HepG2 (cell line): ENCODE results near the gene NDC80. TPM values are rescaled to one million over a fixed set of nuclear protein-coding genes. Genes with fewer than 3 reads are reported as not detected.

Experiments
- ATAC-seq: fragments of 200-7000 bp; cut with Tn5 transposase; 3 replicates; pipeline ENCODE4 v1.9.1; 2020; ENCODE audit warnings: mild to moderate bottlenecking, moderate library complexity
- BruUV-seq: library from RNA; stranded (reverse); fragments of 400-500 nt; replicated peaks from 2 replicates; lab custom pipeline; 2021; lab: Mats Ljungman, UMichigan
- CTCF ChIA-PET: fragments of 300-600 bp; formaldehyde crosslinking; extraction: SDS; loops from one replicate; lab custom pipeline; 2021; ENCODE audit warnings: low total read pairs, inconsistent platforms, low intra/inter-chr PET ratio; lab: Yijun Ruan, JAX
- POLR2A ChIA-PET: fragments of 350-600 bp; sonication (Branson Sonifier 250); formaldehyde crosslinking; loops from one replicate; lab custom pipeline; 2020; ENCODE audit warnings: antibody characterized with exemption, inconsistent platforms; lab: Yijun Ruan, JAX
- DNase-seq: peaks from one replicate; pipeline ENCODE4 v3.0.0-alpha.2; 2015; ENCODE audit warnings: low spot score
- FAIRE-seq: peaks from 3 replicates; lab custom pipeline; 2011; peaks lifted over from hg19 to GRCh38; lab: Jason Lieb, UNC
- H2AFZ ChIP-seq: one replicate; pipeline ENCODE4 v1.6.1; 2011; ENCODE audit warnings: low read length, inconsistent platforms
- H3K27ac ChIP-seq: fragments of 300-600 bp; 3 replicates; pipeline ENCODE4 v1.8.0; 2011; ENCODE audit warnings: mixed run types, mild to moderate bottlenecking, mixed read lengths, low read length, inconsistent platforms; ENCODE audit not compliant: insufficient read depth; ENCODE audit errors: extremely low read length
- H3K27me3 ChIP-seq, 2 experiments: fragments of 200-600 bp in 1 of 2; 2 replicates in 1 of 2; 3 replicates in 1 of 2; pipeline versions ENCODE4 v1.6.0 to v1.8.0; 2011; ENCODE audit warnings: low read length in 2 of 2, mild to moderate bottlenecking in 2 of 2, moderate library complexity in 2 of 2, inconsistent platforms in 1 of 2; ENCODE audit not compliant: insufficient read depth in 2 of 2, control insufficient read depth in 1 of 2
- H3K36me3 ChIP-seq, 2 experiments: fragments of 200-600 bp in 1 of 2; replicated peaks in 1 of 2; 2 replicates in 1 of 2; 3 replicates in 1 of 2; pipeline versions ENCODE4 v1.5.1 to v1.8.0; 2011; ENCODE audit warnings: low read length in 2 of 2, inconsistent platforms in 1 of 2; ENCODE audit not compliant: insufficient read depth in 2 of 2, control insufficient read depth in 1 of 2
- H3K4me1 ChIP-seq: 2 replicates; pipeline ENCODE4 v1.5.1; 2012; ENCODE audit warnings: low read length, inconsistent platforms; ENCODE audit not compliant: insufficient read depth
- H3K4me2 ChIP-seq: 2 replicates; pipeline ENCODE4 v1.6.0; 2011; ENCODE audit warnings: low read depth, low read length, inconsistent platforms
- H3K4me3 ChIP-seq, 3 experiments: fragments of 200-600 bp in 1 of 3; sonication (generic), shearing (Covaris generic) in 1 of 3; replicated peaks in 1 of 3; 2 replicates each; pipeline ENCODE4 v1.5.1; 2011 to 2016; ENCODE audit warnings: low read length in 3 of 3, inconsistent platforms in 2 of 3, low read depth in 2 of 3, mild to moderate bottlenecking in 2 of 3, control low read depth in 1 of 3, mixed read lengths in 1 of 3; ENCODE audit not compliant: insufficient read depth in 1 of 3
- H3K79me2 ChIP-seq: one replicate; pipeline ENCODE4 v1.6.1; 2011; ENCODE audit warnings: low read length, inconsistent platforms; ENCODE audit not compliant: insufficient read depth
- H3K9ac ChIP-seq: 2 replicates; pipeline ENCODE4 v1.6.0; 2011; ENCODE audit warnings: mild to moderate bottlenecking, low read depth, low read length, inconsistent platforms; ENCODE audit not compliant: insufficient read depth
- H3K9me3 ChIP-seq: 2 replicates; pipeline ENCODE4 v1.5.1; 2012; ENCODE audit warnings: mild to moderate bottlenecking, low read length
- H4K20me1 ChIP-seq: 2 replicates; pipeline ENCODE4 v1.6.0; 2011; ENCODE audit warnings: inconsistent platforms, mild to moderate bottlenecking, low read length, moderate library complexity; ENCODE audit not compliant: insufficient read depth
- ATRX ChIP-seq: sonication (generic); formaldehyde crosslinking; IDR thresholded peaks from 2 replicates; pipeline ENCODE4 v1.4.0; 2020; ENCODE audit warnings: missing genetic modification reagents, borderline replicate concordance
- CREBL2 ChIP-seq: sonication (generic); formaldehyde crosslinking; IDR thresholded peaks from 2 replicates; pipeline ENCODE4 v1.8.1; 2023; ENCODE audit warnings: missing genetic modification reagents, mild to moderate bottlenecking, borderline replicate concordance
- GMEB2 ChIP-seq: IDR thresholded peaks from 2 replicates; pipeline ENCODE4 v1.6.1; 2016; ENCODE audit warnings: missing biosample characterization, missing genetic modification reagents, low read depth
- GPN1 ChIP-seq: sonication (generic); formaldehyde crosslinking; IDR thresholded peaks from 2 replicates; pipeline ENCODE4 v1.5.1; 2020; ENCODE audit warnings: missing genetic modification reagents, borderline replicate concordance
- MAF1 ChIP-seq: sonication (generic); formaldehyde crosslinking; IDR thresholded peaks from 2 replicates; pipeline ENCODE4 v1.5.0; 2020; ENCODE audit warnings: missing genetic modification reagents, borderline replicate concordance
- POGZ ChIP-seq: sonication (generic); formaldehyde crosslinking; IDR thresholded peaks from 2 replicates; pipeline ENCODE4 v1.4.0; 2020; ENCODE audit warnings: mild to moderate bottlenecking, missing genetic modification reagents
- SMARCE1 ChIP-seq: fragments of 450-650 bp; IDR thresholded peaks from 2 replicates; pipeline ENCODE4 v1.6.1; 2017; ENCODE audit warnings: borderline replicate concordance
- SMYD3 ChIP-seq: sonication (generic); formaldehyde crosslinking; IDR thresholded peaks from 2 replicates; pipeline ENCODE4 v1.8.1; 2023; ENCODE audit warnings: mild to moderate bottlenecking, missing genetic modification reagents
- SNAPC2 ChIP-seq: sonication (generic); formaldehyde crosslinking; IDR thresholded peaks from 2 replicates; pipeline ENCODE4 v1.8.1; 2022; ENCODE audit warnings: mild to moderate bottlenecking, missing genetic modification reagents
- ZBTB7A ChIP-seq: sonication (generic); formaldehyde crosslinking; IDR thresholded peaks from 2 replicates; pipeline ENCODE4 v1.8.0; 2022; ENCODE audit warnings: mild to moderate bottlenecking, missing genetic modification reagents
- ZNF142 ChIP-seq: sonication (generic); formaldehyde crosslinking; IDR thresholded peaks from 2 replicates; pipeline ENCODE4 v1.4.0; 2020; ENCODE audit warnings: missing genetic modification reagents
- ZNF354B ChIP-seq: sonication (generic); formaldehyde crosslinking; IDR thresholded peaks from 2 replicates; pipeline ENCODE4 v1.8.0; 2022; ENCODE audit warnings: mild to moderate bottlenecking, missing genetic modification reagents
- ZNF772 ChIP-seq: sonication (generic); formaldehyde crosslinking; IDR thresholded peaks from 2 replicates; pipeline ENCODE4 v1.5.0; 2020; ENCODE audit warnings: mild to moderate bottlenecking, missing genetic modification reagents
- WGBS: methylation state at CpG from one replicate; pipeline ENCODE4 v1.1.6; 2017; ENCODE audit warnings: low lambda C conversion rate; 5-methylcytosine and 5-hydroxymethylcytosine counted together
- in situ Hi-C: cut with HindIII; loops from 2 replicates; pipeline ENCODE4 v1.10.0; 2017; ENCODE audit warnings: low pct_unique_long_range_greater_than_20kb; ENCODE audit not compliant: extremely low pct_ligation_motif_present
- intact Hi-C: fragments of 100-400 bp; cut with micrococcal nuclease; formaldehyde crosslinking; loops from one replicate; pipeline ENCODE4 v1.10.0; 2022; ENCODE audit not compliant: unreplicated experiment
- polyA plus RNA-seq, 8 experiments: library from polyadenylated mRNA; depleted of rRNA in 3 of 8; stranded (reverse) in 7 of 8; unstranded in 1 of 8; fragments of >200 nt; fragmentation: Illumina TruSeq in 4 of 8; extraction: Trizol in 4 of 8; gene quantifications; 2 replicates each; pipeline versions ENCODE4 v1.2.1 to v1.2.3, GENCODE V29; 2011 to 2016; ENCODE audit warnings: low read depth in 4 of 8, missing spikeins in 1 of 8, mixed read lengths in 1 of 8; ENCODE audit not compliant: insufficient read depth in 1 of 8
- total RNA-seq, 5 experiments: library from RNA; depleted of rRNA; stranded (reverse); fragments of >200 nt; fragmentation: Illumina TruSeq; extraction: Trizol; gene quantifications; 2 replicates each; pipeline ENCODE4 v1.2.3, GENCODE V29; 2016; ENCODE audit warnings: low read depth in 1 of 5

The NDC80 gene
- total and polyA plus RNA-seq, 2 of the 13 experiments (the other 11 are each of a cell fraction or from before 2014, with no cell fraction given) = 9.6 to 33.0 TPM

DNA sequence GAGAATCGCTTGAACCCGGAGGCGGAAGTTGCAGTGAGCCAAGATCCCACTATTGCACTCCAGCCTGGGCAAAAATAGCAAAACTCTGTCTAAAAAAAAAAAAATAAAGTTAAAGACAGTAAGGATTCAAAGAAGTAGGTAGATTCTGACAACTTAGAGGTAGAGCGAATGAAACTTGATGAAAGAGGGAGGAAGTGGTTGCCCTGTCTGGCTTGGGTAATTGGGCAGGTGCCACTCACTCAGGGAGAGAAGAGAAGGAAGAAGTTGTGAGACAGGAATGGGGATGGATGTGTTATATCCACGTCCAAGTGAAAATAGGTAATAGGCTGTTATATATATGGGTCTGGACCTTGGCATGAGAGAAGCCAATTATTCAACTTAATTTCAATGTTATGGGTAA, 26.3 kb downstream of the NDC80 start:
- intact Hi-C loops (no loop called here), in situ Hi-C loops (no loop called here)
- Histone ChIP-seq H3K9ac (no peak overlapping the region), H3K9me3 (no peaks in the 10 kb centered on the region), H3K36me3 (peaks cover 2 to 30% of the 10 kb centered on the region in 2 experiments; a peak in 4 of 5 replicates), H3K4me2 (no peak overlapping the region), H3K27ac (no peak overlapping the region), H3K4me1 (no peaks in the 10 kb centered on the region), H4K20me1 (no peaks in the 10 kb centered on the region), H3K79me2 (no peaks in the 10 kb centered on the region), H2AFZ (no peak overlapping the region), H3K27me3 (no peaks in the 10 kb centered on the region), H3K4me3 (no peak overlapping the region)
- BruUV-seq = no TSS peak
- no peak for ATAC-seq
- 97% methylated on average over 5 of the region's 5 CpGs for WGBS
- no peak for DNase-seq
- peak; percentile 36 for FAIRE-seq
- CTCF ChIA-PET = no interaction called here
- POLR2A ChIA-PET = no interaction called here
- TF ChIP-seq SMYD3 (CRISPR knock-in tag) (no peak), CREBL2 (no peak), ATRX (CRISPR knock-in tag) (no peak), GPN1 (CRISPR knock-in tag) (no peak), GMEB2 (CRISPR knock-in tag) (no peak), SNAPC2 (CRISPR knock-in tag) (no peak)

- ChIA-PET CTCF (no interaction called here), POLR2A (no interaction called here)
- no peak overlapping the region for H3K4me2 ChIP-seq
- H3K9me3 ChIP-seq = no peaks in the 10 kb centered on the region
- H3K4me1 ChIP-seq = no peaks in the 10 kb centered on the region
- no TSS peak for BruUV-seq
- in situ Hi-C loops (no loop called here), intact Hi-C loops (no loop called here)
- H3K27ac ChIP-seq = no peak overlapping the region
- no peak for ATAC-seq
- H2AFZ ChIP-seq = no peak overlapping the region
- H3K27me3 ChIP-seq = no peaks in the 10 kb centered on the region
- DNase-seq = no peak
- peaks cover 0 to 20% of the 10 kb centered on the region in 2 experiments; a peak in 3 of 5 replicates for H3K36me3 ChIP-seq
- no peaks in the 10 kb centered on the region for H3K79me2 ChIP-seq
- FAIRE-seq = no peak
- no peak overlapping the region for H3K4me3 ChIP-seq
- H3K9ac ChIP-seq = no peak overlapping the region
- no peaks in the 10 kb centered on the region for H4K20me1 ChIP-seq
- TF ChIP-seq ZNF354B (CRISPR knock-in tag) (no peak), POGZ (CRISPR knock-in tag) (no peak), ZBTB7A (no peak), SMARCE1 (no peak), ZNF772 (CRISPR knock-in tag) (no peak), ZNF142 (no peak), MAF1 (CRISPR knock-in tag) (no peak)
These were observed 31.5 kb downstream of the NDC80 start for GRCh38 chr18:2602844-2603243.
